Neural crest cell (in vitro differentiated cells): ENCODE results near the gene MAL. TPM values are rescaled to one million over a fixed set of nuclear protein-coding genes. Genes with fewer than 3 reads are reported as not detected.

ENCODE experiments used
- DNase-seq: peaks from one replicate; pipeline ENCODE4 v3.0.0; 2021; ENCODE audit warnings: low read depth, mixed read lengths, low spot score
- H3K27ac Mint-ChIP-seq: one replicate; pipeline ENCODE4 v1.8.0; 2021; ENCODE audit warnings: mild to moderate bottlenecking, mixed read lengths; ENCODE audit not compliant: unreplicated experiment
- H3K27me3 Mint-ChIP-seq: 2 replicates; pipeline ENCODE4 v1.8.0; 2021; ENCODE audit warnings: low read depth, mild to moderate bottlenecking, mixed read lengths
- H3K36me3 Mint-ChIP-seq: 2 replicates; pipeline ENCODE4 v1.8.0; 2021; ENCODE audit warnings: low read depth, mild to moderate bottlenecking, mixed read lengths
- H3K4me1 Mint-ChIP-seq: 2 replicates; pipeline ENCODE4 v1.8.0; 2021; ENCODE audit warnings: mixed read lengths
- H3K4me3 Mint-ChIP-seq: one replicate; pipeline ENCODE4 v1.8.0; 2021; ENCODE audit warnings: mild to moderate bottlenecking, mixed read lengths
- H3K9me3 Mint-ChIP-seq: 2 replicates; pipeline ENCODE4 v1.8.0; 2021; ENCODE audit warnings: mixed read lengths
- CTCF ChIP-seq: fragments of 200-600 bp; sonication (generic); conservative IDR thresholded peaks from 2 replicates; pipeline ENCODE4 v1.5.0; 2021; ENCODE audit warnings: antibody characterized with exemption, mild to moderate bottlenecking
- total RNA-seq: library from RNA; stranded (reverse); gene quantifications from 2 replicates; pipeline ENCODE4 v1.2.1, GENCODE V29; 2021

The MAL gene
- total RNA-seq, 1 donor from 2014 or later = 0.65 TPM

GRCh38 chr2:94982156-94982555 is 43.4 kb upstream of the MAL start:
- peaks cover 41% of the 10 kb centered on the region for H3K27me3 Mint-ChIP-seq
- H3K4me1 Mint-ChIP-seq = no peaks in the 10 kb centered on the region
- H3K9me3 Mint-ChIP-seq = no peaks in the 10 kb centered on the region
- no peak for DNase-seq
- H3K27ac Mint-ChIP-seq = no peak overlapping the region
- no peaks in the 10 kb centered on the region for H3K36me3 Mint-ChIP-seq
- H3K4me3 Mint-ChIP-seq = no peak overlapping the region
- no peak for TF ChIP-seq CTCF

GRCh38 chr2:94982675-94983074 is 42.8 kb upstream of the MAL start:
- Mint-ChIP-seq H3K4me3 (no peak overlapping the region), H3K36me3 (no peaks in the 10 kb centered on the region), H3K27me3 (peaks cover 37% of the 10 kb centered on the region), H3K9me3 (no peaks in the 10 kb centered on the region), H3K27ac (no peak overlapping the region), H3K4me1 (no peaks in the 10 kb centered on the region)
- no peak for TF ChIP-seq CTCF
- DNase-seq = no peak

GRCh38 chr2:94984964-94985575 is 40.4 kb upstream of the MAL start:
- Mint-ChIP-seq H3K36me3 (no peaks in the 10 kb centered on the region), H3K9me3 (no peaks in the 10 kb centered on the region), H3K27ac (no peak overlapping the region), H3K27me3 (peaks cover 34% of the 10 kb centered on the region), H3K4me3 (no peak overlapping the region), H3K4me1 (peaks cover 8% of the 10 kb centered on the region)
- TF ChIP-seq CTCF = no peak
- no peak for DNase-seq

GRCh38 chr2:94985636-94986035 is 39.9 kb upstream of the MAL start:
- Mint-ChIP-seq H3K27me3 (peaks cover 37% of the 10 kb centered on the region), H3K27ac (no peak overlapping the region), H3K36me3 (no peaks in the 10 kb centered on the region), H3K9me3 (no peaks in the 10 kb centered on the region), H3K4me3 (no peak overlapping the region), H3K4me1 (peaks cover 8% of the 10 kb centered on the region)
- no peak for TF ChIP-seq CTCF
- DNase-seq = no peak

GRCh38 chr2:94986392-94986963 is 39.0 kb upstream of the MAL start:
- no peak overlapping the region for H3K27ac Mint-ChIP-seq
- H3K9me3 Mint-ChIP-seq = no peaks in the 10 kb centered on the region
- peak; percentile 84 for TF ChIP-seq CTCF
- H3K4me3 Mint-ChIP-seq = no peak overlapping the region
- H3K36me3 Mint-ChIP-seq = no peaks in the 10 kb centered on the region
- H3K27me3 Mint-ChIP-seq = peaks cover 38% of the 10 kb centered on the region
- peak; percentile 61 for DNase-seq
- H3K4me1 Mint-ChIP-seq = peaks cover 8% of the 10 kb centered on the region
